HG02759 (cell line): Measurements from ENCODE around the gene FDXR.

Experiments
- ATAC-seq: cut with Tn5 transposase; IDR thresholded peaks from one replicate; pipeline ENCODE4 v1.9.1; 2021; ENCODE audit warnings: mild to moderate bottlenecking, moderate library complexity; ENCODE audit not compliant: unreplicated experiment

The FDXR gene

GRCh38 chr17:74839990-74840852, 32.6 kb downstream of the FDXR start:
- ATAC-seq: no peak

DNA sequence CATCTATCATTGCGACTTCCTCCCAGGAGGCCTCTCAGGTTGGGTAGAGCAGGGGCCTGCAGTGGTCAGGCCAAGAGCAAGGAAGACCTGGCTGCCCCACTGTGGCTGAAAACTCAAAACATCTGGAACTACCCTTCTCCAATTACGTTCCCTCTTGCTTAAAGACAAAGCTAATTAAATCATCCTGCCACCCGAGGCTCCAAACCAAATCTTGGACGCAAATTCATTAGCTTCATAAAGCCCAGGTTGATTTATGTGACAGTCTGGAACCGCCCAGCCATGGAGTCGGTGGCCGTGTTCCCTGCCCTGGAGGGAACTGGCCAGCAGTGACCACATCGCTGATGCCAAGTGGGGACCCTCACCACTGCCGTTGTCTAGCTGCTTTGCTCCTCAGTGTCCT, 34.5 kb downstream of the FDXR start:
- no peak for ATAC-seq

- no peak for ATAC-seq
These were observed 35.9 kb downstream of the FDXR start for GRCh38 chr17:74836691-74837467.

DNA sequence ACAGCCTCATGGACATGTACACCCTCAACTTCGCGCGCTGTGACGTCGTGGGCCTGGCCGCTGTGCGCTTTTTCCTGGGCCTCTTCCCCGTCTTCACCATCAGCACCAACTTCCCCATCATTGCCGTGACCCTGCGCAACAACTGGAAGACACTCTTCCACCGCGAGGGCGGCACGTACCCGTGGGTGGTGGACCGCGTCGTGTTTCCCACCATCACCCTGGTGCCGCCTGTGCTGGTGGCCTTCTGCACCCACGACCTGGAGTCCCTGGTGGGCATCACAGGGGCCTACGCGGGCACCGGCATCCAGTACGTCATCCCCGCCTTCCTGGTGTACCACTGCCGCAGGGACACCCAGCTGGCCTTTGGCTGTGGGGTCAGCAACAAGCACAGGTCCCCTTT, 36.6 kb downstream of the FDXR start:
- no peak for ATAC-seq

- no peak for ATAC-seq
These were observed 39.1 kb downstream of the FDXR start for GRCh38 chr17:74833501-74834377.

- ATAC-seq: no peak
These were observed 40.4 kb downstream of the FDXR start for GRCh38 chr17:74832421-74832820.

DNA sequence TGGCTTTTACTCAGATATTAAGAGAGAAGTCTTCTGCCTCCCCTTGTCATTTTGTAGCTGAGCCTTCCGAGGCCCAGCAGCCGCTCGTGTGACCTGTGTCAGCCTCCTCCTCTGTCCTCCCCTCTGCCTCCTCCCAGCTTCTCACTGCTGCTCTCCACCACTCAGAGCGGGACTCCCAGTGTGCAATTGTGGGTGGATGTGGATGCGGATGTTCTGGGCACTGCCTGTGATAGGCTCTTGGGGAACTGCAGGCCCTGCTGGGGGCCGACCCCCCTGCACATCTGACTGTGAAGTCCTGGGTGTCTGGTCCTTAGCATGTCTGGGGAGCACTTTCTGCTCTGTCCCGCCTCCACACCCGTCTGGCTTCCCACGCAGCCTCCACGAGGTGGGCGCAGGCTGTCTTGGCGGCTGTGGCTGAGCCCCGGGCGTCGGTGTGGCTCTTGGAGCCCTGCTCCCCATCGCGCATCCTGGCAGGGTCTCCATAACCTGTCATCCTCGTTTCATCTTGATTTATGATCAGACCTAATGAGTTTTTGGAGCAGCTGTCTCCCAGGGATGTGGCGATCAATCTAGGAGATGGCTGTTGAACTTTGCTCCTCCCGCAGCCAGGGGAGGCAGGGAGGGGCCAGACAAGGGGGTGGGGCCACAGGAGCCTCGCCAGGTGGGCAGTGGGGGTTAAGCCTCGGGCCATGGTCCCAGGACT, 41.2 kb downstream of the FDXR start:
- ATAC-seq: no peak

DNA sequence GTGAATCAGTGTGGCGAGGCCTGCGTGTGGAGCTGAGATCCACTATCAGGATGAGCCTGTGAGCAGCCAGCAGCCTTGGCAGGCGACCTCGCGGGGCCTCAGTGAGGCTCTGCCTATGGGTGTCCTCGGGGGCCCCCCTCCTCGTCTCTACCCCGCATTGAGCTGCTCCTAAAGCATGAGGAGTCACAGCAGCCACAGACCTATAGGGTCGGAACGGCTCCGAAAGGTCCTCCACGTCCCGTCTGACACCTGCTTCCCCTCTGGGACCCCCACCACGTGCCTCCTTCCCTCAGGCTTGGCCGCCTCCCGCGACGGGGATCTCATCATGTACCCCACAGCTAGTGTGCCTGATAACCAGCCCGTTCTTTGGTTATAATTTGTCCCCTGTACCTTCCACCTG, 41.9 kb downstream of the FDXR start:
- no peak for ATAC-seq

GRCh38 chr17:74827800-74828199, 45.0 kb downstream of the FDXR start:
- no peak for ATAC-seq

DNA sequence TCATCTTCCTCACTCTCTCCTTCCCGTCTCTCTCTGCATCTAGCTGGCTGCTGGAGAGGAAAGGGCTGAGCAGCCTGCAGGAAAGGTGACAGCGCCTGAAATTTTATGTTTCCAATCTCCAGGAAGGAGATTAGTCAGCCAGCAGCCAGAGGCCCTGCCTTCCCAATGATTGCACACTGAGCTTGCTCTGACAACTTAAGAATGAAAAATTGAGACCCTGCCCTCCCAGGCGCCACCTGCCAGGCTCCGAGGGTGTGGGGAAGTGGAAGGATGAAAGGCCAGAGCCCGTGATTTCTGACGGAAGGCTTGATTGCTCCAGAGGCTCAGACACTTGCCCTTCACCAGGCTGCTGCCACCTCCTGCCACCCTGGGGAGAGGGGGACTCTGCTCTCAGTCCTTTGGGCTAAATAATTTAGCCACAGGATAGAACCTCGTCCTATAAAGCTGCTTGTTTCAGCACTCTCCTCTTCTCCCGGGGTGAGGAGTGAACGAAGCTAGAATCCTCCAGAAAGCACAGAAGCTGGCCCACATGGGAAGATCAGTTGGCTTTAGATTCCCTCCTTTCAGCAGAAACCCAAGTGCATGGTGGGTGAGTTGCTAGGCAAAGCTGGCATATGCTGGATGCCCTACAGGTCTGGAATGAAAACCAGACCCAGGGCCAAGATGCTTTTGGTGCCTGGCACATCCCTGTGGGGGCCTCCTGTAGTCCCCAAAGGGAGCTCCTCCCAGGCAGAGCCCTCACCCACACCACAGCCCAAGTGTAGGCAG, 46.7 kb downstream of the FDXR start:
- no peak for ATAC-seq

GRCh38 chr17:74824961-74825627, 47.7 kb downstream of the FDXR start:
- no peak for ATAC-seq

DNA sequence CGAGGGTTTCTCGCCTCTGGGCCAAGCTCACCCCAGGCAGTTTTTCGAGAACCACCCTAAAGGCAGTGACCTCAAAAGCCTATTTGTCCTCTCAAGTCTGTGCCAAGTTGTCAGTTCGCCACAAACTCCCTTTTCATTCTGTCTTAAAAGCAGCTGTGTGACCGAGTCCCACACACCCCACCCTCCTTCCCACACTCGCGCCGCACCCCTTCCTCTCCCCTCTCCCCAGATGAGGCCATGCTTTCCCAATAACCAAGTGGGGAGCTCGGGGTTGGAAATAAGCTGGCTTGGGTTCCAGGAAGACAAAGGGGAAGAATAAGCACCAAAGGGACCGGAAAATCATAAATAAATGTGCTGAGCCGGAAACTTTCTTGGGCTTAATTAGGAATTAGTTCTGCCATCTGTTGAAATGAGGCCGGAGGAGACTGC, 49.8 kb downstream of the FDXR start:
- ATAC-seq: no peak

DNA sequence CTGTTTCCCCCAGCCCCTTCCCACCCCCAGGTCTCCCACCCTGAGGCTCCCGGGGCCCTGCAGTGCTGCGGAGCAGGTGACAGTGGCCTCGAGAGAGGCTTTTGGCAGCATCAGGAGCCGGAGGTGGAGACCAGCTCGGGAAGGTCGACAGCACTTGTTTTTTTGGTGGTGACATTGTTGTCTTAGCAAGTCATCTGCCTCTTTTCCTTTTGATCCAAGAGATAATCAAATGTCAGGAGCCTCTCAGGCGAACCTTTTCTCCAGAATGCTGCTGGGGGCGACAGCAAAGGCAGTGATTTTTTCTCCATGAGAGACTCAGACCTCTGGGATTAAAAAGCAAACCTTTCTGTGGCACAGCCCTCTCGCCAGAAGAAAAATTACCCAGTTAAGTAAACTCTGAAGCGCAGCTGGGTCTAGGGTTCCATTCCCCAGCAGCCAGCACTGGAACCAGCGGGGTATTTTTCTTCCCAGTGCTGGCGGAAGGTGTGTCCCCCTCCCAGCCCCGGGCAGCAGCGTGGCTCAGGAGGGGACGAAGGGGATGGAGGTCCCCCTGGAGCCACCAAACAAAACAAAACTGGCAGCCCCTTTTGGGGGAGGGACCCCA, 50.4 kb downstream of the FDXR start:
- ATAC-seq: no peak

GRCh38 chr17:74821655-74822334, 51.0 kb downstream of the FDXR start:
- ATAC-seq: no peak

DNA sequence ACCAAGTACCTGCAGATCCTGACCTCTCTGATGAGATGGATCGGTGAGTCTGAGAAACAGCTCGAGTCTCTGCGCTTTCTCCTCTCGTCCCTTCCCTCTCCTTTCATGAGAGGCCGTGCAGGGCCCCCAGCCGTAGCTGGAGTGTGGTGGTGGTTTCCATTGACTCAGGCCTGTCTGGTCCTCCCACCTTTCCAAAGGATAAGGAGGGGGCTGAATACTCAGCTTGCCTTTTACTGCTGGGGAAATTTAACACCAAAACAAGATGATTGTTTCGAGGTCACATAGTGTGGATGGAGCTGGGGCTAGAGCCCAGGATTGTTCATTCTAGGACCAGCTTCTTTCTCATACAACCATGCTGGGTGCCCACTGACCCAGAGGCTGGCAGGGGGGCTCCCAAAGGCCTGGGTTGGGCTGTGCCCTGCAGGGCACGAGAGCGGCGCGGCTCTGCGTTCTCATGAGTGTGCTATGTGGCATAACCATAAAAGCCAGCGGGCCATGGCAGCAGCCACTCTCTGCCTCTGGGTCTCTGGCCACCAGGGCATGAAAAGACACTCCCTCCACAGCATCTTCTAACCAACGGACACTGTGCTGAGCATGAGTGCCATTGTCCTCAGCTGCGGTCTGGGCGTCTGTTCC, 52.9 kb downstream of the FDXR start:
- ATAC-seq: no peak

DNA sequence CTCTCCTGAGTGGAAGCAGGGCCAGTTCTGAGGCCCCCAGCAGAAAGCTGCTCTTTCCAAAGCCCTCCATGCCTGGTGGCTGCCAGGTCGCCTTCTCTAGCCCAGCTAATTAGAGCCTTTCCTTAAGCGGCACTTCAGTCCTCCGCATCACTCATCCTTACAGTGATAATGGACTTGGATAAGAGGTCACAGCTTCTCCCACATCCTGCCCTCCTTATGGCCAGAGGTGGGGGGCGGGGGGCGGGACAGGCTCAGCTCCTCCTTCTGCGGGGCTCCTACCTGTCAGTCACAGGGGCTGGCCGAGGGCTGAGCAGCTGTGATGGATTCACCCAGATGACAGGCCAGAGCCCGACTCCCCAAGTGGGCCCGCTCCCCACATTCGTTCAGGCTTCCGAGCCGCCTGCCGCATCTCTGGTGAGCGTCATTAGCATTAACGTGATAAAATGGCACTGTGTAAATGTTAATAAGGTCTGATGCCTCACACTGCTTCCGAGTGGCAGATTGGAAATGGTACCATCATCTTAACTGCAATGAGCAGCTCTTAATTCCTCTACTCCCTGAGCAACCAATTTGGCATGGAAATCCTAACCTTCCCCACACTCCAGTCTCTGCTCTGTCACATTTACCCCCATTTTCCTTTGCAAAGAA, 54.4 kb downstream of the FDXR start:
- ATAC-seq: no peak

GRCh38 chr17:74816905-74817620, 55.7 kb downstream of the FDXR start:
- ATAC-seq: no peak
